GM11168 (cell line): Measurements from ENCODE around the gene BOD1.

Source experiments
- in situ Hi-C: fragments of 300-500 bp; cut with MboI; formaldehyde crosslinking; loops from one replicate; pipeline ENCODE4 v1.12.0; 2022; ENCODE audit warnings: low sequenced_read_pairs; ENCODE audit not compliant: unreplicated experiment

BOD1 gene

GRCh38 chr5:173642191-173642816 lies 25.9 kb upstream of the BOD1 start:
- in situ Hi-C loops: no loop called here

DNA sequence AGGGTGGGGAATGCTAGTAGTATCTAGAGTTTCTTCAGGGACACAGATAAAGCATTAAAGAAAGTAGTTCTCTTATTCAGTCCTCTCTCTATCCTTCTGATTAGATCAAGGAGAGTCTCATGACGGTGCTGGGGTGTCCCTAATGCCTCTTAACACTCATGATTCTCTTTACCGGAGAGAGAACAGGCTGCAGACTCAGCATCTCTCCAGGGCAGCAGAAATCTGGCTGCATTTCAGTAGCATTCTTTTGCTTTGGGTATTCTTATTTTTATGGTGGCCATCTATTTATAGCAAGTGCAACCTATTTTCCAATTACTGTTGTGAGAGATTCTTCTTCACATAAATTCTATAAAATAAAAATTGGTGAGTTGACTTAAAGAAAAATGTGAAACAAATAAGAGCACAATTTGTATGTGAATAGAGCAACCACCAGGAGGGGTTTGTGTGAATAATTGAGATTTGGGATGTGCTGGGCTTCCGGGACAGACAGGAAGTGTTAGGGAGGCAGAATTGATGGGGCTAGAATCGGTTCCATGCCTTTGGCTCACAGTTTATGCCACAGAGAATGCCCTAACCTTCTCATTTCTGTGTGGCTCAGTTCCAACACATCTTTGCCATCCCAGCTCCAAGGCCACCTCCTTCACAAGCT lies 23.8 kb upstream of the BOD1 start:
- in situ Hi-C loops: no loop called here

- in situ Hi-C loops: no loop called here
These were observed 21.9 kb upstream of the BOD1 start for GRCh38 chr5:173638126-173639040.

DNA sequence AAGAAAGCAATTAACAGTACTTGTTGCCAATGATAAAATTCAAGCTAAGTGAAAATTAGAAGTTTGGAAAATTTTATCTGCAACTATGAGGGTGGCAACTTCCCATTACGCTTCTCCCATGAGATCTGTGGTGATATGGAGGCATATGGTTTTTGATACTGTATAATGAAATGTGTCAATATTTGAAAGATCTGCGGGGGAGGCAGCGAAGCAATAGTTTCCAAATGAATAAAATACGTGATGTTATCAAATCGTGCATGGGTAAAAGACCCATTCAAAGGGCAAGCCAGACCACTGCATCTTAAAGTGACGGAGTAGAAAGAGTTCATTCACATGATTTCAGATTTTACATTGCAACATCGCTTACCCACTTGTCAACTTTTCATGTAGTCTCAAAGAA lies 20.9 kb upstream of the BOD1 start:
- in situ Hi-C loops: no loop called here

DNA sequence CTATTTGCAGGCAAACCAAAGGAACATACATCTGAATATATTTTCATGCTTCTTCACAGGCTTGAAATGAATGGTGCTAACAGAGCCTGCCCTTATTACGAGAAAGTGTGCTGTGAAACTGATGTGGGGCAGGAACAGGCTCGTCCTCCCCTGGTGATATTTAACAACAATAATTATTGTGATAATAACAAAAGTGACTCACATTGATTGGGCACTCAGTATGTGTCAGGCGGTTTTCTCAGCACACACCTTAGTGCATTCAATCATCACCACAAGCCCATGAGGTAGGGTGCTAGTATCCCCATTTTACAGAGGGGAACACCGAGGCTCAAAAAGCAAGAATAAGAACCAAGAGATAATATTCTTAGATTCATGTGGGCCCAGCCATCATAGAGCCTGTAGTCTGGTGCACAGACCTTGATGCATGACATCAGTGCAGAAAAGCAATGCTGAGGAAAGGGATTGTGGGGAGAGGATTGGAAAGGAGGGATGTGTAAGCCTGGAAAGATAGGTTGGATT lies 18.1 kb upstream of the BOD1 start:
- in situ Hi-C loops: no loop called here

DNA sequence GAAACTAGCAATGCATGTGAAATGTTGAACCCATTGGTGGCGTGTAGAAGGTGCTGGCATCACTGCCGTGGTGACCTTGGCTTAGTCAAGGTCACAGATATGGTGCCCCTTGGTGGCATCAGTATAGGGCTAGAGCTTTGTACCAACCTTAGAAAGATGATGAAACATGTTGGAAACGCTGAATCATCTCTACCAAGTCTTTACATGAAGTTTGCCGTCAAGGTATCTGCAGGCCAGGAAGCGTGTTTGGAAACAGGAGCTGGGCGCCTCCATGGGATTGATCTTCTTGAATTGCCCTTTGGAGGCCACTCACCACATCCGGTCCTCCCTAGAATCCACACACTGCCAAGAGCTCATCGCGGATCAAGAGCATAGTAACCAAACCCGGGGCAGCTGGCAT lies 16.9 kb upstream of the BOD1 start:
- in situ Hi-C loops: no loop called here

DNA sequence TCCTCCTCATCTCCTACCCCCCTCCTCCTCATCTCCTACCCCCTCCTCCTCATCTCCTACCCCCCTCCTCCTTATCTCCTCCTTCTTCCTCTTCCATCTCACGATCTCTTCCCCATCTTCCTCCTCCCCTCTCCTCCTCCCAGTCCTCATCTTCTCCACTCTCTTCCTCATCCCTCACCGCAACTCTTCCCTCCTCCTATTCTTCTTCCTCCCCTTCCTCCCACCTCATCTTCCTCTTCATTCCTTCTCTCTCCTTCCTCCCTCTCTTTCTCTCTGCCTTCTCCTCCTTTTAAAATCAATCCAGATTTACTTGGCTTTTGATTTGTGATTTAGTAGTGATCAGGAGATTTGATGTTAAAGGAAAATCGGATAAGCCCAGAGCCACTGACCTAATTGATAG lies 15.0 kb upstream of the BOD1 start:
- in situ Hi-C loops: no loop called here

- in situ Hi-C loops: no loop called here
These were observed 14.4 kb upstream of the BOD1 start for GRCh38 chr5:173630724-173631365.

GRCh38 chr5:173629628-173630027 lies 13.2 kb upstream of the BOD1 start:
- in situ Hi-C loops: loop anchor here (10.0 kb wide), 1 partner anchor 275 kb away; no protein-coding TSS in a partner anchor

- in situ Hi-C loops: loop anchor here (10.0 kb wide), 1 partner anchor 276 kb away; no protein-coding TSS in a partner anchor
These were observed 12.1 kb upstream of the BOD1 start for GRCh38 chr5:173628501-173628900.

DNA sequence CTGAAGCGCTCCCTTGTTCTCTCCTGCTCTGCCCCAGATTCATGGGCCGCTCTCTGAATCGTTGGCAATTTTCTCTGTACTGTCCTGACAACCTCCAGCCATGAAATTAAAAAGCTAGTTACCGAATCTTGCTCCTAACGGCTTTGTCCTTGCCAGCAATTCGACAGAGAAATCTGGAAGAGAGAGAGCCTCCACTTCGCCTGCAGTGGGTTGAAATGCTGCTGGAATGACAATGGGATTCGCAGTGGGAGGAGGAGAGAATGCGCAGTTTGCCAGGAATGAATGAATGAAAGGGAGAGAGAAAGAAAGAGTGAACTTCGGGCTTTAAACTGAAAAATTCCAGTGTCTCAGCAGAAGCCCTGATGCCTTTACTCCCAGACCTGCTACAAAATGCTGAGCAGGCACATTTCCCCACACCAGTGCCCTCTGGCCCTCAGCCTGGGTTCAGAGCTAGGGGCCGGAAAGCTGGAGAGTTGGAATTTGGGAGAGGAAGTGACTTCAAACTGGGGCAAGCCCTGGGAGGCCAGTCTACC lies 11.5 kb upstream of the BOD1 start:
- in situ Hi-C loops: loop anchor here (10.0 kb wide), 1 partner anchor 277 kb away; no protein-coding TSS in a partner anchor

- in situ Hi-C loops: loop anchor here (10.0 kb wide), 1 partner anchor 278 kb away; no protein-coding TSS in a partner anchor
These were observed 10.8 kb upstream of the BOD1 start for GRCh38 chr5:173627271-173627670.

DNA sequence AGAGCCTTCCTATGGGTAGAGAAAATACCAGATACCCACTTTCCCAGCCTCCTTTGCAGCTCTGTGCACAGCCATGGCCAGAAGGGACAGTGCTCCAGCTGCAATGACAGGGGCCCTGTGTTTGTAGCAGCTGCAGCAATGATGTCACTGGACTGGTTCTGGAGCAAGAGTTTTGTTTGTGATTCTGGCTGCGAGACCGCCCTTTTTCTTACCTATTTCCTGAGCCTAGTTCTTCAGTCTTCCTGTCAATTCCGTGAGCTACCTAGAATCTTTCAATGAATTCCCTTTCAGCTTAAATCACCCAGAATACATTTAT lies 10.0 kb upstream of the BOD1 start:
- in situ Hi-C loops: loop anchor here (10.0 kb wide), 1 partner anchor 278 kb away; no protein-coding TSS in a partner anchor

DNA sequence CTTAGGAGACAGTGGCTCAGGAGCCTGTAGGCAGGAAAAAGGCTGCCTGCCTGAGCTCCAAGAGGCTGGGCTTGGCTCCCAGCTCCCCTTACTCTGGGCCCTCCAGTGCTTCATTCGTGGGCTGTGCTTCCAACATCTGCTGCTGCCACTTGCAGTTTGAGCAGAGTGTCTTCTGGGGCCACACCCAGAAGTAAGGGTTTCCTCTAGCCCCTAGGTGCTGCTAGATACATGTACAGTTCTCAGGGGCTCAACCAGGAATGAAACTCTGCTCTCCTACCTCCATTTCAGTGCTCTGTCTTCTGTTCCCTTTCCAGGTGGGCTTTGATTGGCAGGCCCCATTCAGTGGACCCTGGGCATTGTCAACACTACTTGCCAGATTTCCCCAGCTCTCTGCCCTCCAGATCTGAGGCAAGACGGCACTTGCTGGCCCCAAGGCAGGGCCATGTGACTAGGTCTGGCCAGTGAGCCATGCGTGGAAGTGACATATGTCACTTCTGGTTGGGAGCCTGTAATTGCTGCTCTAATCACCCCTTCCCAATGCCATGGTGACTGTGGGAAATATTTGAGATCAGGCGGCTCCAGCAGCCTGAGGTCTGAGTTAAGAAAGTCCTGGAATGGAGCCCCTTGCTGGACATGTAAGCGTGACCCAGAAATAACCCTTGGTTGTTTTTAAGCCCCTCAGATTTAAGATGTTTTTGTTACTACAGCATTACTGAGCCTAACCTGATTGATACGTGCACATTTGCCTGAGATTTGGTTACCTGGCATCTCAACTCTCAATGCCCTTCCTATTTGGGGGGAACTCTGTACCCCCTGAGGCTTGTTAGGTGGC lies 9.4 kb upstream of the BOD1 start:
- in situ Hi-C loops: loop anchor here (10.0 kb wide), 1 partner anchor 279 kb away; no protein-coding TSS in a partner anchor

- in situ Hi-C loops: loop anchor here (10.0 kb wide), 1 partner anchor 280 kb away; no protein-coding TSS in a partner anchor
These were observed 8.8 kb upstream of the BOD1 start for GRCh38 chr5:173625261-173625660.

DNA sequence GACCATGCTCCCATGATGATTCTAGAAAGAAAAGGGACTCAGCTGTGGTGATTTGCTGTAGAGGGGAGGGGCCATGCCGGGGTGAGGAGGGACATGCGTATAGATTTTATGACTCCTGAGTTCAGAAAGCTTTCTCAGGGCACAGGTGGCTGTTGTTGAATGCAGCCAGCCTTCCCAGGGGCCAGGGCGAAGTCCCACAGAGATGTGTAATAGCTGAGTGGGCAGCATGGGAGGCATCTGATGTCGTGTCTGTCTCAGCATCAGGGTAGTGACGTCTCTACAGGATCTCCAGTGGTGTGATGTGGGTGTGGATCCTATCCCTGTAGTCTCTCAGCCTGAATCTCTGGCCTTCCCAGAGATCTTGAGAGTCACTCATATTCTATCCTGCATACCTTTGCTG lies 7.8 kb upstream of the BOD1 start:
- in situ Hi-C loops: loop anchor here (10.0 to 25.0 kb wide), 2 partner anchors 281 to 688 kb away; no protein-coding TSS in a partner anchor

DNA sequence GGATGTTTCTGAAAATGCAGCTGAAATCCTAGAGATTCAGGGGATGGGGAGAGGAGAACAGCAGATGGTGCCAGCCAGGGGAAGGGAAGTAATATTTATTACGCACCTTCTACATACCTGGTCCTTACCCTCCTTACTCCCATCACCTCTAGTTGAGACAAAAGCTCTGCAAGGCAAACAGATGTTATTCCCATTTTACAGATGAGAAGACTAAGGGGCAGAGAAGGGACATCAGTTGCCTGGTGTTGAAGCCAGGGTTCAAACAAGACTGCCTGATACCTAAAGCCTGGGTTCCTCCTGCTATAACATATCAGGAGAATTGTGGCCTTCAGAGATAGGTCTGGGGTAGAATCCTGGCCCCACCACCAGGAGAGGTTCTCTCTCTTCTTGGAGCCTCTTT lies 7.3 kb upstream of the BOD1 start:
- in situ Hi-C loops: loop anchor here (10.0 to 25.0 kb wide), 2 partner anchors 281 to 689 kb away; no protein-coding TSS in a partner anchor

DNA sequence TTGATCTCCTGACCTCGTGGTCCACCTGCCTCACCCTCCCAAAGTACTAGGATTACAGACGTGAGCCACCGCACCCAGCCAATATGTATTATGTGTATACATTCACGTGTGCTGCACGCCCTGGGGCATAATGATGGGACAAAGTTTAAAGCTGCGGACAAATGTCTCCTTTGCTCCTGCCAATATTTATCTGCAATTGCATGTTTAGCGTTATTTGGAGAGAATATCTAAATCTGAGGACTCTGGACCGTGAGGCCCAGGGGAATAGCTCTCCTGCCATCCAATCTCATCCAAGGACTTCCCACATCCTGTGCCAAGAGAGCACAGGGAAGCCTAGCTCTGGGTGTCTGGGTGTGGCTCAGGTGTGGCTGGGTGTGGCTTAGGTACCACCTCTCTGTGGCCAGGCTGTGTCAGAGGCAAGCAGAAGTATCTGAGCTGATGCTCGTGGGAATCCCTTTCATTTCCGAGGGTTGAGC lies 6.9 kb upstream of the BOD1 start:
- in situ Hi-C loops: loop anchor here (10.0 to 25.0 kb wide), 2 partner anchors 281 to 689 kb away; no protein-coding TSS in a partner anchor
